Measurements from ENCODE around the gene MED6.

MED6 gene

GRCh38 chr14:70600382-70601157 lies at the start of gene MED6:
MED6 (minus strand) TSS chr14:70600655; CDS start chr14:70600637, 18 bp downstream.
- DNase-seq: peak; percentile 97

- no peak for DNase-seq
These were observed 49.3 kb upstream of the MED6 start for GRCh38 chr14:70649803-70650202.

- DNase-seq: peak; percentile 34
These were observed 47.9 kb upstream of the MED6 start for GRCh38 chr14:70648346-70648745.

- no peak for DNase-seq
These were observed 46.2 kb upstream of the MED6 start for GRCh38 chr14:70646705-70647104.

GRCh38 chr14:70645892-70646291 lies 45.4 kb upstream of the MED6 start:
- DNase-seq: no peak

- no peak for DNase-seq
These were observed 43.5 kb upstream of the MED6 start for GRCh38 chr14:70643967-70644366.

GRCh38 chr14:70642303-70643235 lies 42.1 kb upstream of the MED6 start:
- no peak for DNase-seq

- peak; percentile 40 for DNase-seq
These were observed 41.3 kb upstream of the MED6 start, which contains the start of gene TTC9 for GRCh38 chr14:70641548-70642302. TTC9 (plus strand) TSS chr14:70641916; CDS start chr14:70642130, 214 bp downstream.

GRCh38 chr14:70640938-70641547 lies 40.6 kb upstream of the MED6 start:
- DNase-seq: peak; percentile 43

GRCh38 chr14:70638416-70638815 lies 38.0 kb upstream of the MED6 start:
- no peak for DNase-seq

- DNase-seq: no peak
These were observed 35.6 kb upstream of the MED6 start for GRCh38 chr14:70635971-70636595.

GRCh38 chr14:70631948-70632347 lies 31.5 kb upstream of the MED6 start:
- no peak for DNase-seq

GRCh38 chr14:70624972-70625371 lies 24.5 kb upstream of the MED6 start:
- no peak for DNase-seq

GRCh38 chr14:70622111-70622712 lies 21.8 kb upstream of the MED6 start:
- DNase-seq: no peak

- DNase-seq: no peak
These were observed 19.3 kb upstream of the MED6 start for GRCh38 chr14:70619708-70620107.

GRCh38 chr14:70618314-70618713 lies 17.9 kb upstream of the MED6 start:
- DNase-seq: no peak

- no peak for DNase-seq
These were observed 16.2 kb upstream of the MED6 start for GRCh38 chr14:70616646-70617045.

GRCh38 chr14:70611216-70611615 lies 10.8 kb upstream of the MED6 start:
- DNase-seq: no peak

GRCh38 chr14:70602254-70602653 lies 1.8 kb upstream of the MED6 start:
- no peak for DNase-seq

GRCh38 chr14:70601162-70601561 lies 707 bp upstream of the MED6 start:
- no peak for DNase-seq

- DNase-seq: no peak
These were observed 1.1 kb downstream of the MED6 start for GRCh38 chr14:70599345-70599744.

- no peak for DNase-seq
These were observed 2.7 kb downstream of the MED6 start for GRCh38 chr14:70597731-70598130.
